Measurements from ENCODE around the gene ARHGAP24. TPM values are rescaled to one million over a fixed set of nuclear protein-coding genes. Genes with fewer than 3 reads are reported as not detected.

The ARHGAP24 gene
- total RNA-seq, 1 experiment from 2014 or later = 1.3 TPM

DNA sequence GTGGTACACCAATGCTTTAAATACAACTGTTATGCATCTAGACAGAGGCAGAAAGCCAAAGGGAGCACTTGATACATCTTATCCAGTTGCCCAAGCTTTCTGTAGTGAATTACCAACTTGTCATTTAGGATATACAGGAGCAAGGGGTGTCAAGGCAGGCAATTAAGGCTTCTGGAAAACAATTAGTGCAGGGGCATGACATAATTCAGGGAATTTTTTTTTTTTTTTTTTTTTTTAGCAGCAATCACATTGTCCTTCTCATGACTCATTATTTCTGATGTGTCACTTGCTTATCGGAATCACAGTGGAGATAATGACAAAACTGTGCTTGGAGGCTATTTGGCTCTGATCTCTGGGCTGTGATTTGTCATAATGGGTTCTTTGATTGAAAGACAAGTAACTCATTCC, 259.5 kb downstream of the ARHGAP24 start (continued):
- no peak for TF ChIP-seq SIN3A (IDR thresholded peaks at IDR 0.05; ENCODE audit: low read depth)
- 0 out of 2 replicates have a peak, but pooled peaks have one; percentile 36 for TF ChIP-seq MAX (IDR thresholded peaks at IDR 0.05)
- peak; percentile 95 for TF ChIP-seq FOSL1 (IDR thresholded peaks at IDR 0.05; ENCODE audit: low read depth)
- no peak for TF ChIP-seq CTCF (IDR thresholded peaks at IDR 0.05 in 2 of 3, conservative IDR thresholded peaks at IDR 0.05 in 1 of 3; ENCODE audit: borderline replicate concordance in 1 of 3, insufficient read depth in 1 of 3, low read depth in 2 of 3, low read length in 2 of 3)
- no peak for TF ChIP-seq REST (IDR thresholded peaks at IDR 0.05; ENCODE audit: low read depth)
- TF ChIP-seq EZH2phosphoT487 (IDR thresholded peaks at IDR 0.05; ENCODE audit: borderline replicate concordance) = no peak
- no peak for TF ChIP-seq RAD21 (IDR thresholded peaks at IDR 0.05; ENCODE audit: low read depth)
- no peak for TF ChIP-seq YY1 (IDR thresholded peaks at IDR 0.05; ENCODE audit: extremely low read depth, insufficient replicate concordance, low read depth, low read length)

DNA sequence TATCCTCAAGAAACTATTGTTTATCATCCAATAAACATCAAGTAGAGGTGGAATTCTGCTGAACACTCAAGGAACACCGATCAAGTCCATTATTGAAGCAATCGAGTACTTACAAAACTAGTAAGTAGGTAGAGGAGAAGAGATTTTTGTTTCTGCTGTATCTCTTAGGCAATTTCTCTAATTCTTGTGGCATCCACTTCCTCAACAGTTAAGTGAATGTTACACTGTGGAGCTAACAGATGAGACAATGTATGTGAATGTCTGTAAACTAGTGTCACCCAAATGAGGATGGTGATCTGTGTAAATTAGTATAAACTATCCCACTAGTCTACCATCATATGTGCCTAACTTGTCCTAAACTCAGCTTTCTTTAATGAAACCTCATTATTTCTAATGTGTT, 261.6 kb downstream of the ARHGAP24 start:
- Histone ChIP-seq H3K4me3 (replicated peaks in 1 of 2; ENCODE audit: low read depth in 1 of 2, low read length in 2 of 2) (no peak overlapping the region), H3K4me1 (ENCODE audit: control insufficient read depth in 1 of 2, insufficient read depth in 2 of 2, low read length in 2 of 2) (peaks cover 3 to 30% of the 10 kb centered on the region in 2 experiments; a peak in 3 of 4 replicates), H3K9ac (ENCODE audit: low read length) (no peak overlapping the region), H3K36me3 (ENCODE audit: control insufficient read depth in 1 of 2, insufficient read depth in 2 of 2, low read length in 2 of 2) (no peaks in the 10 kb centered on the region), H3K27me3 (ENCODE audit: insufficient read depth, low read length) (no peaks in the 10 kb centered on the region), H4K20me1 (ENCODE audit: insufficient read depth) (no peaks in the 10 kb centered on the region), H2AFZ (ENCODE audit: low read depth, low read length, poor library complexity, severe bottlenecking) (no peak overlapping the region), H3K9me3 (ENCODE audit: control insufficient read depth in 1 of 2, insufficient read depth in 1 of 2, low read depth in 1 of 2, low read length in 2 of 2) (no peaks in the 10 kb centered on the region), H3K4me2 (ENCODE audit: low read length) (no peak overlapping the region), H3K79me2 (ENCODE audit: insufficient read depth, low read length) (no peaks in the 10 kb centered on the region), H3K27ac (ENCODE audit: low read depth, low read length) (no peak overlapping the region), H3K9me2 (ENCODE audit: insufficient read depth) (no peaks in the 10 kb centered on the region; the same call in 1 of the 2 replicates)
- ATAC-seq (no peak), DNase-seq (ENCODE audit: low read depth, low spot score) (no peak)
- RAD21 ChIA-PET (ENCODE audit: low non-redundant PET in 1 of 2, low total read pairs in 2 of 2, uncharacterized antibody in 2 of 2, unreplicated experiment in 2 of 2) = no interaction called here
- intact Hi-C loops (cut with micrococcal nuclease) = no loop called here
- CTCF ChIA-PET = no interaction called here
- BruUV-seq (replicated peaks) = no TSS peak
- TF ChIP-seq RAD21 (IDR thresholded peaks at IDR 0.05; ENCODE audit: low read depth) = no peak
- no peak for TF ChIP-seq SP1 (IDR thresholded peaks at IDR 0.05; ENCODE audit: low read depth)
- no peak for TF ChIP-seq JUND (IDR thresholded peaks at IDR 0.05)
- no peak for TF ChIP-seq EZH2 (IDR thresholded peaks at IDR 0.05)
- TF ChIP-seq POLR2A (IDR thresholded peaks at IDR 0.05; ENCODE audit: borderline replicate concordance, extremely low read depth, insufficient read depth, insufficient read length) = no peak
- TF ChIP-seq ZFX (IDR thresholded peaks at IDR 0.05) = no peak
- TF ChIP-seq CBX3 (IDR thresholded peaks at IDR 0.05; ENCODE audit: low read depth) = no peak
- TF ChIP-seq ZNF274 (IDR thresholded peaks at IDR 0.05; ENCODE audit: low read depth, low read length) = no peak
- TF ChIP-seq, protein P1, sequence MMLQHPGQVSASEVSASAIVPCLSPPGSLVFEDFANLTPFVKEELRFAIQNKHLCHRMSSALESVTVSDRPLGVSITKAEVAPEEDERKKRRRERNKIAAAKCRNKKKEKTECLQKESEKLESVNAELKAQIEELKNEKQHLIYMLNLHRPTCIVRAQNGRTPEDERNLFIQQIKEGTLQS (IDR thresholded peaks at IDR 0.05) = no peak
- TF ChIP-seq FOSL1 (IDR thresholded peaks at IDR 0.05; ENCODE audit: low read depth) = no peak
- TF ChIP-seq ELF1 (IDR thresholded peaks at IDR 0.05; ENCODE audit: borderline replicate concordance, low read depth) = no peak
- no peak for TF ChIP-seq POLR2AphosphoS5 (IDR thresholded peaks at IDR 0.05; ENCODE audit: low read depth, low read length)
- TF ChIP-seq SIN3A (IDR thresholded peaks at IDR 0.05; ENCODE audit: low read depth) = no peak
- POLR2A ChIA-PET = no interaction called here
